GM12875 (cell line): ENCODE results near the gene THOC5.
"Not testable (repeated sequence)": the region's sequence is repeated elsewhere in the genome, so short reads cannot be mapped to it uniquely, and the experiment has no call there.

ENCODE experiments used
- H3K4me3 ChIP-seq: one replicate; pipeline ENCODE4 v1.5.1; 2011; ENCODE audit warnings: low read depth, low read length, control low read depth
- CTCF ChIP-seq: IDR thresholded peaks from 2 replicates; pipeline ENCODE4 v1.5.1; 2011; ENCODE audit warnings: low read depth, mild to moderate bottlenecking, control low read depth, inconsistent platforms, low read length, moderate library complexity, borderline replicate concordance; ENCODE audit not compliant: insufficient read depth

THOC5 gene

GRCh38 chr22:29503811-29504372 is 49.7 kb downstream of the THOC5 start:
- H3K4me3 ChIP-seq, result no peak overlapping the region
- no peak for TF ChIP-seq CTCF

- TF ChIP-seq CTCF, result no peak
- no peak overlapping the region for H3K4me3 ChIP-seq
Observed at GRCh38 chr22:29499852-29500251, 53.7 kb downstream of the THOC5 start.

- TF ChIP-seq CTCF, result no peak
- no peak overlapping the region for H3K4me3 ChIP-seq
Observed at GRCh38 chr22:29493636-29494035, 59.9 kb downstream of the THOC5 start.

GRCh38 chr22:29491012-29491411 is 62.5 kb downstream of the THOC5 start:
- no peak for TF ChIP-seq CTCF
- no peak overlapping the region for H3K4me3 ChIP-seq

GRCh38 chr22:29489127-29489780 is 64.3 kb downstream of the THOC5 start:
- not testable (repeated sequence) for H3K4me3 ChIP-seq

- no peak for TF ChIP-seq CTCF
- H3K4me3 ChIP-seq, result no peak overlapping the region
Observed at GRCh38 chr22:29487426-29487986, 66.1 kb downstream of the THOC5 start.

- no peak overlapping the region for H3K4me3 ChIP-seq
- TF ChIP-seq CTCF, result no peak
Observed at GRCh38 chr22:29485448-29485847, 68.1 kb downstream of the THOC5 start.
